ENCODE measurements around the gene CHST7.

- TF ChIP-seq, protein P1, sequence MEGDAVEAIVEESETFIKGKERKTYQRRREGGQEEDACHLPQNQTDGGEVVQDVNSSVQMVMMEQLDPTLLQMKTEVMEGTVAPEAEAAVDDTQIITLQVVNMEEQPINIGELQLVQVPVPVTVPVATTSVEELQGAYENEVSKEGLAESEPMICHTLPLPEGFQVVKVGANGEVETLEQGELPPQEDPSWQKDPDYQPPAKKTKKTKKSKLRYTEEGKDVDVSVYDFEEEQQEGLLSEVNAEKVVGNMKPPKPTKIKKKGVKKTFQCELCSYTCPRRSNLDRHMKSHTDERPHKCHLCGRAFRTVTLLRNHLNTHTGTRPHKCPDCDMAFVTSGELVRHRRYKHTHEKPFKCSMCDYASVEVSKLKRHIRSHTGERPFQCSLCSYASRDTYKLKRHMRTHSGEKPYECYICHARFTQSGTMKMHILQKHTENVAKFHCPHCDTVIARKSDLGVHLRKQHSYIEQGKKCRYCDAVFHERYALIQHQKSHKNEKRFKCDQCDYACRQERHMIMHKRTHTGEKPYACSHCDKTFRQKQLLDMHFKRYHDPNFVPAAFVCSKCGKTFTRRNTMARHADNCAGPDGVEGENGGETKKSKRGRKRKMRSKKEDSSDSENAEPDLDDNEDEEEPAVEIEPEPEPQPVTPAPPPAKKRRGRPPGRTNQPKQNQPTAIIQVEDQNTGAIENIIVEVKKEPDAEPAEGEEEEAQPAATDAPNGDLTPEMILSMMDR (conservative IDR thresholded peaks at IDR 0.05), result no peak
- TF ChIP-seq ZFX (IDR thresholded peaks at IDR 0.05), result no peak
These were observed 9.4 kb downstream of the CHST7 start for GRCh38 chrX:46582966-46583365.
